ENCODE measurements around the gene CORO2B. TPM values are rescaled to one million over a fixed set of nuclear protein-coding genes. Genes with fewer than 3 reads are reported as not detected.

The CORO2B gene
- total RNA-seq, 4 donors from 2014 or later, result 0.70 to 9.1 (median 1.7) TPM

DNA sequence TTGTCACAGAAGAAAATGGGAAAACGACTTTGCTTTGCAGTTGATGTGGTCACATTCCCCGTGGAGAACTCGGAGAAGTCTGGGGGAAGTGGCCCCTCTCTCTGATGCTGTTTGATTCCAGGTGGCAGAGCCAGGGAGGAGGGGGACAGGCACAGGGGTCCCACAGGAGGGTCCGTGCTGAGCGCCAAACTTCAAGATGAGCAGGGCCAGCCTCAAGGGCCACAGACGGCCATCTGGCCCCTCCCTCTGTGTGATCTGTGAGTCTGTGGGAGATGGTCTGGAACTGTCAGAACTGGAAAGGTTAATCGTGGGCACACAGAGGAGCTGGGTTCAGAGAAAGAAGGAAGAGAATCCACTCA lies 23.1 kb upstream of the CORO2B start:
- Histone ChIP-seq H3K9me3 (no peaks in the 10 kb centered on the region), H3K4me3 (no peak overlapping the region), H3K36me3 (no peaks in the 10 kb centered on the region), H3K27me3 (peaks cover 0 to 5% of the 10 kb centered on the region in 2 donors), H3K4me1 (peaks cover 0 to 15% (median 3%) of the 10 kb centered on the region in 4 donors), H3K27ac (no peak overlapping the region)
- peak in 1 of 3 donors; percentile 20 for DNase-seq
- TF ChIP-seq POLR2A (IDR thresholded peaks at IDR 0.05), result no peak
- TF ChIP-seq, protein P1, sequence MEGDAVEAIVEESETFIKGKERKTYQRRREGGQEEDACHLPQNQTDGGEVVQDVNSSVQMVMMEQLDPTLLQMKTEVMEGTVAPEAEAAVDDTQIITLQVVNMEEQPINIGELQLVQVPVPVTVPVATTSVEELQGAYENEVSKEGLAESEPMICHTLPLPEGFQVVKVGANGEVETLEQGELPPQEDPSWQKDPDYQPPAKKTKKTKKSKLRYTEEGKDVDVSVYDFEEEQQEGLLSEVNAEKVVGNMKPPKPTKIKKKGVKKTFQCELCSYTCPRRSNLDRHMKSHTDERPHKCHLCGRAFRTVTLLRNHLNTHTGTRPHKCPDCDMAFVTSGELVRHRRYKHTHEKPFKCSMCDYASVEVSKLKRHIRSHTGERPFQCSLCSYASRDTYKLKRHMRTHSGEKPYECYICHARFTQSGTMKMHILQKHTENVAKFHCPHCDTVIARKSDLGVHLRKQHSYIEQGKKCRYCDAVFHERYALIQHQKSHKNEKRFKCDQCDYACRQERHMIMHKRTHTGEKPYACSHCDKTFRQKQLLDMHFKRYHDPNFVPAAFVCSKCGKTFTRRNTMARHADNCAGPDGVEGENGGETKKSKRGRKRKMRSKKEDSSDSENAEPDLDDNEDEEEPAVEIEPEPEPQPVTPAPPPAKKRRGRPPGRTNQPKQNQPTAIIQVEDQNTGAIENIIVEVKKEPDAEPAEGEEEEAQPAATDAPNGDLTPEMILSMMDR (IDR thresholded peaks at IDR 0.05), result no peak

DNA sequence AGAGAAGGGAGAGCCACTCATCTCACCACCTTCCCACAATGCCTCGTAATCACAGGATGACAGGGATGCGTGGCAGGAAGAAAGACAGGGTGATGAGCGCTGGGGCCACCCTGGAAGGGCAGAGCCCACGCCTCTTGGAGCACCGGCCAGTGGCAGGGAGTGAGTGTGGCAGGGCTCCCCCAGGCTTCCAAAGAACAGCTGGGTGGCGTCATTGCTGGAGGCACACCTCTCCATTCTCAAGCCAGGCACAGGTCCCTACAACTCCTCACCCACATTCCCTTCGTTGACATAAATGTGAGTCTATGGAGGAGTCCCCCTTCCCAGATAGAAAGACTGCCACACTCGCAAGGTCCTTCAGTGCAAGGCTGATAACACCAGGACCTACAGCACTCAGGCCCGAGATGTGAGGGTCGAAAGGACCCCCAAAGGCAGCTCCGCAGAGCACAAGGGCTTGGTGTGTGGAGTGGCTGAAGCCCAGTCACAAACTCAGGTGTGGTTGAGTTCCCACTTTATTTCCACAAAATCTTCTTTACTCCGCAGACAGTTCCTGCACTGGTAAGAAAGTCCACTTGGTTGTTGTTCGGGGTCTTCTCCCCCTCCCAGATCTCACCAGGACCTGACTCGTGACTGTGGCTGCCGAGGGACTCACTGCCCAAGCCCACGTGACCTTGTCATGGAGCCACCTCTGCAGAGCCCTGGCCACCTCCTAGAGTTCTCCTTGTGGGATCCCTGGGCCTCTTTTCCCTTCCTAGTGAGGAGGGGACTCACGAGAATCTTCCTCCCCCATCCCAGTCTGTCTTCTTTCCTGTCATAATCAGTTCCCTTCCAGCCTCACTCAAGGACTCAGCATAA lies 22.4 kb upstream of the CORO2B start:
- Histone ChIP-seq H3K36me3 (no peaks in the 10 kb centered on the region), H3K9me3 (no peaks in the 10 kb centered on the region), H3K4me1 (peaks cover 0 to 15% (median 3%) of the 10 kb centered on the region in 4 donors), H3K4me3 (no peak overlapping the region), H3K27ac (no peak overlapping the region), H3K27me3 (peaks cover 0 to 5% of the 10 kb centered on the region in 2 donors)
- TF ChIP-seq, protein P1 (IDR thresholded peaks at IDR 0.05), result no peak
- TF ChIP-seq POLR2A (IDR thresholded peaks at IDR 0.05), result no peak
- DNase-seq, result peak in 1 of 3 donors; percentile 31

- TF ChIP-seq POLR2A (IDR thresholded peaks at IDR 0.05), result no peak
- TF ChIP-seq, protein P1 (IDR thresholded peaks at IDR 0.05), result no peak
- H3K9me3 ChIP-seq, result no peaks in the 10 kb centered on the region
- no peak overlapping the region for H3K4me3 ChIP-seq
- H3K36me3 ChIP-seq, result no peaks in the 10 kb centered on the region
- H3K27me3 ChIP-seq, result peaks cover 0 to 5% of the 10 kb centered on the region in 2 donors
- no peak overlapping the region for H3K27ac ChIP-seq
- H3K4me1 ChIP-seq, result peaks cover 0 to 15% (median 3%) of the 10 kb centered on the region in 4 donors
- DNase-seq, result peak in 2 of 3 donors; percentile 42 to 47
Measured at GRCh38 chr15:68557469-68558317, 21.1 kb upstream of the CORO2B start.

- no peaks in the 10 kb centered on the region for H3K36me3 ChIP-seq
- H3K4me3 ChIP-seq, result peak overlapping the region in 2 of 4 donors; percentile 33 to 48
- no peak overlapping the region for H3K27ac ChIP-seq
- H3K27me3 ChIP-seq, result peaks cover 0 to 5% of the 10 kb centered on the region in 2 donors
- peak in 2 of 3 donors; percentile 44 to 51 for DNase-seq
- H3K4me1 ChIP-seq, result peaks cover 0 to 15% (median 3%) of the 10 kb centered on the region in 4 donors
- H3K9me3 ChIP-seq, result no peaks in the 10 kb centered on the region
- TF ChIP-seq POLR2A (IDR thresholded peaks at IDR 0.05), result no peak
- TF ChIP-seq, protein P1 (IDR thresholded peaks at IDR 0.05), result no peak
Measured at GRCh38 chr15:68558318-68559305, 20.2 kb upstream of the CORO2B start.

All from Peyer's patch (tissue), 4 donors.